ENCODE data around the gene COL12A1. TPM values are rescaled to one million over a fixed set of nuclear protein-coding genes. Genes with fewer than 3 reads are reported as not detected.

The COL12A1 gene
- total RNA-seq, 4 donors from 2014 or later = 15.6 to 131 (median 34.3) TPM

GRCh38 chr6:75049308-75049707 is 156.5 kb downstream of the COL12A1 start:
- no peak for DNase-seq
- no peaks in the 10 kb centered on the region for H3K36me3 ChIP-seq
- TF ChIP-seq, protein P1, sequence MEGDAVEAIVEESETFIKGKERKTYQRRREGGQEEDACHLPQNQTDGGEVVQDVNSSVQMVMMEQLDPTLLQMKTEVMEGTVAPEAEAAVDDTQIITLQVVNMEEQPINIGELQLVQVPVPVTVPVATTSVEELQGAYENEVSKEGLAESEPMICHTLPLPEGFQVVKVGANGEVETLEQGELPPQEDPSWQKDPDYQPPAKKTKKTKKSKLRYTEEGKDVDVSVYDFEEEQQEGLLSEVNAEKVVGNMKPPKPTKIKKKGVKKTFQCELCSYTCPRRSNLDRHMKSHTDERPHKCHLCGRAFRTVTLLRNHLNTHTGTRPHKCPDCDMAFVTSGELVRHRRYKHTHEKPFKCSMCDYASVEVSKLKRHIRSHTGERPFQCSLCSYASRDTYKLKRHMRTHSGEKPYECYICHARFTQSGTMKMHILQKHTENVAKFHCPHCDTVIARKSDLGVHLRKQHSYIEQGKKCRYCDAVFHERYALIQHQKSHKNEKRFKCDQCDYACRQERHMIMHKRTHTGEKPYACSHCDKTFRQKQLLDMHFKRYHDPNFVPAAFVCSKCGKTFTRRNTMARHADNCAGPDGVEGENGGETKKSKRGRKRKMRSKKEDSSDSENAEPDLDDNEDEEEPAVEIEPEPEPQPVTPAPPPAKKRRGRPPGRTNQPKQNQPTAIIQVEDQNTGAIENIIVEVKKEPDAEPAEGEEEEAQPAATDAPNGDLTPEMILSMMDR (IDR thresholded peaks at IDR 0.05) = no peak
- TF ChIP-seq POLR2A (IDR thresholded peaks at IDR 0.05) = no peak
- no peaks in the 10 kb centered on the region for H3K27me3 ChIP-seq
- H3K9me3 ChIP-seq = no peaks in the 10 kb centered on the region
- intact Hi-C loops (cut with DNase I) = no loop called here
- H3K27ac ChIP-seq = no peak overlapping the region
- no peaks in the 10 kb centered on the region for H3K4me1 ChIP-seq
- no peak overlapping the region for H3K4me3 ChIP-seq

DNA sequence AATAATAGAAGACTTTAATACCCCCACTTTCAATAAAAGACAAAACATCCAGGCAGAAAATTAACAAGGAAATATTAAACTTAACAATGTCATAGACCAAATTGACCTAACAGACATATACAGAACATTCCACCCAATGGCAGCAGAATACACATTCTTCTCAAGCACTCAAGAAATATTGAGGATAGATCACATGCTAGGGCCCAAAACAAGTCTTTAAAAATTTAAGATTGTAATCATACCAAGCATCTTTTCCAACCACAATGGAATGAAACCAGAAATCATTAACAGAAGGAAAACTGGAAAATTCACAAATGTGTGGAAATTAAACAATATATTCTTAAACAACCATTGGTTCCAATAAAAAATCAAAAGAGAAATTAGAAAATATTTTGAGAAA is 161.0 kb downstream of the COL12A1 start:
- Histone ChIP-seq H3K36me3 (no peaks in the 10 kb centered on the region), H3K27ac (no peak overlapping the region), H3K9me3 (no peaks in the 10 kb centered on the region), H3K4me1 (no peaks in the 10 kb centered on the region), H3K27me3 (no peaks in the 10 kb centered on the region), H3K4me3 (no peak overlapping the region)
- no peak for DNase-seq
- TF ChIP-seq, protein P1 (IDR thresholded peaks at IDR 0.05) = no peak
- TF ChIP-seq POLR2A (IDR thresholded peaks at IDR 0.05) = no peak
- intact Hi-C loops (cut with DNase I) = no loop called here

GRCh38 chr6:75041381-75041780 is 164.5 kb downstream of the COL12A1 start:
- H3K27me3 ChIP-seq = no peaks in the 10 kb centered on the region
- H3K36me3 ChIP-seq = no peaks in the 10 kb centered on the region
- no peak overlapping the region for H3K4me3 ChIP-seq
- intact Hi-C loops (cut with DNase I) = no loop called here
- no peaks in the 10 kb centered on the region for H3K9me3 ChIP-seq
- DNase-seq = no peak
- no peak overlapping the region for H3K27ac ChIP-seq
- 46 to 83% methylated on average over 2 of the region's 2 CpGs for WGBS, 2 donors
- no peak for TF ChIP-seq POLR2A (IDR thresholded peaks at IDR 0.05)
- TF ChIP-seq, protein P1 (IDR thresholded peaks at IDR 0.05) = no peak
- H3K4me1 ChIP-seq = no peaks in the 10 kb centered on the region

Other genes with a start within 250 kb of the COL12A1 start
- 100 to 1,000 TPM; 192 to 530 (median 330) TPM for gene COX7A2, start 37.7 kb upstream of the COL12A1 start, total RNA-seq
- gene TMEM30A, start 78.7 kb upstream of the COL12A1 start, total RNA-seq = 10 to 100 TPM; 51.3 to 97.0 (median 72.3) TPM